Mucosa of descending colon (tissue), 3 donors: ENCODE data around the gene FXYD5. TPM values are rescaled to one million over a fixed set of nuclear protein-coding genes. Genes with fewer than 3 reads are reported as not detected.

Experiments used
- ATAC-seq: fragments of 200-7000 bp; cut with Tn5 transposase; one replicate; pipeline ENCODE4 v1.9.1; 2020; ENCODE audit warnings: mild to moderate bottlenecking, moderate library complexity
- DNase-seq, 3 donors: peaks; one replicate each; pipeline ENCODE4 v3.0.0-alpha.2; 2020
- H3K36me3 ChIP-seq: fragments of 200-600 bp; one replicate; pipeline ENCODE4 v1.8.0; 2021; ENCODE audit warnings: low read depth, mild to moderate bottlenecking
- H3K4me1 ChIP-seq: fragments of 200-600 bp; one replicate; pipeline ENCODE4 v1.8.0; 2021; ENCODE audit warnings: low read depth, mild to moderate bottlenecking
- H3K4me3 ChIP-seq: fragments of 200-600 bp; one replicate; pipeline ENCODE4 v1.8.0; 2021; ENCODE audit warnings: mild to moderate bottlenecking
- H3K9me3 ChIP-seq: fragments of 200-600 bp; one replicate; pipeline ENCODE4 v1.8.0; 2021; ENCODE audit warnings: mild to moderate bottlenecking
- CTCF ChIP-seq: fragments of 200-600 bp; IDR thresholded peaks from one replicate; pipeline ENCODE4 v1.8.0; 2022; ENCODE audit warnings: antibody characterized with exemption, mild to moderate bottlenecking
- intact Hi-C, 2 donors: fragments of 100-400 bp; cut with DNase I in 1 of 2; cut with micrococcal nuclease in 1 of 2; formaldehyde crosslinking; loops; one replicate each; pipeline versions ENCODE4 v1.11.0 to v1.11.1; 2022; cut with DNase I, micrococcal nuclease
- total RNA-seq, 3 donors: library from RNA; stranded (reverse); fragmentation: NEBNext Ultra II Directional in 2 of 3; extraction: Animal tissue kit (Norgen Biotek cat#: 25700) in 2 of 3; gene quantifications; one replicate each; pipeline versions ENCODE4 v1.2.1 to v1.2.4, GENCODE V29; 2021 to 2023
- donor health status: DM: no; HTN: no; CAD: no; lungs with moderate emphysema.
- donor health status: DM: no; HTN: no; CAD: no.
- donor health status: DM: no; HTN: yes; CAD: no.

FXYD5 gene
- total RNA-seq, 3 donors from 2014 or later, result 9.1 to 20.8 (median 17.9) TPM

- DNase-seq (no peak), ATAC-seq (no peak)
- no peaks in the 10 kb centered on the region for H3K36me3 ChIP-seq
- H3K9me3 ChIP-seq, result peaks cover 14% of the 10 kb centered on the region
- no peak overlapping the region for H3K4me3 ChIP-seq
- intact Hi-C loops, result no loop called here
- no peak for TF ChIP-seq CTCF
- no peaks in the 10 kb centered on the region for H3K4me1 ChIP-seq
These were observed 10.9 kb downstream of the FXYD5 start for GRCh38 chr19:35165200-35166058.

GRCh38 chr19:35166100-35167063 is 11.8 kb downstream of the FXYD5 start:
- intact Hi-C loops, result no loop called here
- H3K4me3 ChIP-seq, result no peak overlapping the region
- ATAC-seq (no peak), DNase-seq (no peak)
- no peak for TF ChIP-seq CTCF
- H3K36me3 ChIP-seq, result no peaks in the 10 kb centered on the region
- H3K4me1 ChIP-seq, result no peaks in the 10 kb centered on the region
- H3K9me3 ChIP-seq, result peaks cover 14% of the 10 kb centered on the region

GRCh38 chr19:35167251-35168119 is 12.9 kb downstream of the FXYD5 start:
- H3K4me3 ChIP-seq, result no peak overlapping the region

GRCh38 chr19:35168196-35168595 is 13.7 kb downstream of the FXYD5 start:
- H3K9me3 ChIP-seq, result peaks cover 14% of the 10 kb centered on the region
- ATAC-seq (peak; percentile 15), DNase-seq (no peak)
- intact Hi-C loops, result no loop called here
- TF ChIP-seq CTCF, result no peak
- H3K4me1 ChIP-seq, result no peaks in the 10 kb centered on the region
- H3K36me3 ChIP-seq, result no peaks in the 10 kb centered on the region
- H3K4me3 ChIP-seq, result no peak overlapping the region

More at GRCh38 chr19:35167251-35168119, 12.9 kb downstream of the FXYD5 start:
- no peak for TF ChIP-seq CTCF
- H3K36me3 ChIP-seq, result no peaks in the 10 kb centered on the region
- peaks cover 14% of the 10 kb centered on the region for H3K9me3 ChIP-seq
- intact Hi-C loops, result no loop called here
- DNase-seq (no peak), ATAC-seq (no peak)
- no peaks in the 10 kb centered on the region for H3K4me1 ChIP-seq
